HG02885 (cell line): ENCODE measurements around the gene IKZF2.

Experiments
- ATAC-seq: cut with Tn5 transposase; IDR thresholded peaks from one replicate; pipeline ENCODE4 v1.9.1; 2021; ENCODE audit warnings: mild to moderate bottlenecking; ENCODE audit not compliant: unreplicated experiment, poor library complexity

The IKZF2 gene

GRCh38 chr2:213151437-213152064 is at the start of gene IKZF2:
TSS of gene IKZF2 (minus strand) at chr2:213151612. CDS start at chr2:213148629, 2,983 bp downstream.
- ATAC-seq, result peak; percentile 67

GRCh38 chr2:213199871-213200270 is 48.5 kb upstream of the IKZF2 start:
- no peak for ATAC-seq

- ATAC-seq, result no peak
Observed at GRCh38 chr2:213189001-213189899, 37.8 kb upstream of the IKZF2 start.

GRCh38 chr2:213188533-213188867 is 37.1 kb upstream of the IKZF2 start:
- ATAC-seq, result no peak

- no peak for ATAC-seq
Observed at GRCh38 chr2:213187833-213188532, 36.6 kb upstream of the IKZF2 start.

- ATAC-seq, result no peak
Observed at GRCh38 chr2:213187386-213187785, 36.0 kb upstream of the IKZF2 start.

GRCh38 chr2:213185147-213185822 is 33.9 kb upstream of the IKZF2 start:
- peak; percentile 94 for ATAC-seq

- ATAC-seq, result no peak
Observed at GRCh38 chr2:213181712-213182111, 30.3 kb upstream of the IKZF2 start.

GRCh38 chr2:213177679-213178078 is 26.3 kb upstream of the IKZF2 start:
- no peak for ATAC-seq

- no peak for ATAC-seq
Observed at GRCh38 chr2:213175673-213176247, 24.3 kb upstream of the IKZF2 start.

GRCh38 chr2:213172641-213173040 is 21.2 kb upstream of the IKZF2 start:
- ATAC-seq, result no peak

- ATAC-seq, result no peak
Observed at GRCh38 chr2:213171147-213171546, 19.7 kb upstream of the IKZF2 start.

GRCh38 chr2:213167271-213167930 is 16.0 kb upstream of the IKZF2 start:
- no peak for ATAC-seq

- ATAC-seq, result peak; percentile 97
Observed at GRCh38 chr2:213166109-213166508, 14.7 kb upstream of the IKZF2 start.

- no peak for ATAC-seq
Observed at GRCh38 chr2:213164263-213164662, 12.9 kb upstream of the IKZF2 start.

- ATAC-seq, result no peak
Observed at GRCh38 chr2:213162516-213163118, 11.2 kb upstream of the IKZF2 start.

- ATAC-seq, result no peak
Observed at GRCh38 chr2:213161759-213162515, 10.5 kb upstream of the IKZF2 start.

GRCh38 chr2:213159768-213160167 is 8.4 kb upstream of the IKZF2 start:
- no peak for ATAC-seq

- peak; percentile 77 for ATAC-seq
Observed at GRCh38 chr2:213157242-213157641, 5.8 kb upstream of the IKZF2 start.
